ENCODE data around the gene PPP2R2D. TPM values are rescaled to one million over a fixed set of nuclear protein-coding genes. Genes with fewer than 3 reads are reported as not detected.

Gene PPP2R2D
- total and polyA plus RNA-seq, 12 donors = 26.8 to 46.5 (median 35.1) TPM

DNA sequence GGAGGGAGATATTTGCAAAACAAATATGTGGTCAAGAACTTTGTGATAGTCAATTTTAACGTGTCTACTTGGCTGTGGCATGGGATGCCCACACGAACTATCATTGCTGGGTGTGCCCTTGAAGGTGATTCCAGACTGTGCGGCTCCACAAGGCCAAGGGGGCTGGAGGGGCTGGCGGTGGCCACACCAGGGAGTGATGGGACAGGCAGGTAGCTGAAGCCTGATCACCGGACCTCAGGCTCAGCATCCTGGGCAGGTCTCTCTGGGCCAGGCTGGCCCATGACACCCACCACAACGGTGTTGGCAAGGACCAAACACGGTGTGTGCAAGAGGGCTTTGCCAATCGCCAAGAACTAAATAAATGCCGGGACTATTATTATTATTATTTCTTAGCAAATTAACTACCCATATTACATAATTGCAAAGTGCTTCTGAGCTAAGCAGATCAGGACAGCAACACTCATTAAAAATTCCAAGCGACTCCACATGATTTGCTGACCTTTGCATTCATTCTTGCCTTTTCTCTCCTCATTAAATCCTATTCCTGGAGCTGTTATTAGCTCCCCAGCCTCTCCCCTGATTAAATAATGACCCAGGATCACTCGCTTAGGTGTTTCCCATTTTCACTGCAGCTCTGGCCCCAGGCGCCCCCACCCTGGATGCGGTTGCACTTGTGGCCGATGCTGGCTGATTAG, 35.4 kb upstream of the PPP2R2D start:
- Histone ChIP-seq H3K4me3 (no peak overlapping the region), H3K27ac (no peak overlapping the region), H3K36me3 (no peaks in the 10 kb centered on the region), H3K4me1 (no peaks in the 10 kb centered on the region), H3K27me3 (peaks cover 0 to 76% (median 38%) of the 10 kb centered on the region in 7 donors), H3K9me3 (no peaks in the 10 kb centered on the region)
- intact Hi-C loops (cut with DNase I) = loop anchor here in 1 of 10 donors (5.0 kb wide), 1 partner anchor 1673 kb away; no protein-coding TSS in a partner anchor
- DNase-seq (no peak), ATAC-seq (no peak)
- TF ChIP-seq, protein P1, sequence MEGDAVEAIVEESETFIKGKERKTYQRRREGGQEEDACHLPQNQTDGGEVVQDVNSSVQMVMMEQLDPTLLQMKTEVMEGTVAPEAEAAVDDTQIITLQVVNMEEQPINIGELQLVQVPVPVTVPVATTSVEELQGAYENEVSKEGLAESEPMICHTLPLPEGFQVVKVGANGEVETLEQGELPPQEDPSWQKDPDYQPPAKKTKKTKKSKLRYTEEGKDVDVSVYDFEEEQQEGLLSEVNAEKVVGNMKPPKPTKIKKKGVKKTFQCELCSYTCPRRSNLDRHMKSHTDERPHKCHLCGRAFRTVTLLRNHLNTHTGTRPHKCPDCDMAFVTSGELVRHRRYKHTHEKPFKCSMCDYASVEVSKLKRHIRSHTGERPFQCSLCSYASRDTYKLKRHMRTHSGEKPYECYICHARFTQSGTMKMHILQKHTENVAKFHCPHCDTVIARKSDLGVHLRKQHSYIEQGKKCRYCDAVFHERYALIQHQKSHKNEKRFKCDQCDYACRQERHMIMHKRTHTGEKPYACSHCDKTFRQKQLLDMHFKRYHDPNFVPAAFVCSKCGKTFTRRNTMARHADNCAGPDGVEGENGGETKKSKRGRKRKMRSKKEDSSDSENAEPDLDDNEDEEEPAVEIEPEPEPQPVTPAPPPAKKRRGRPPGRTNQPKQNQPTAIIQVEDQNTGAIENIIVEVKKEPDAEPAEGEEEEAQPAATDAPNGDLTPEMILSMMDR (IDR thresholded peaks at IDR 0.05) = no peak
- WGBS, 2 donors = 72 to 79% methylated on average over 14 of the region's 14 CpGs

DNA sequence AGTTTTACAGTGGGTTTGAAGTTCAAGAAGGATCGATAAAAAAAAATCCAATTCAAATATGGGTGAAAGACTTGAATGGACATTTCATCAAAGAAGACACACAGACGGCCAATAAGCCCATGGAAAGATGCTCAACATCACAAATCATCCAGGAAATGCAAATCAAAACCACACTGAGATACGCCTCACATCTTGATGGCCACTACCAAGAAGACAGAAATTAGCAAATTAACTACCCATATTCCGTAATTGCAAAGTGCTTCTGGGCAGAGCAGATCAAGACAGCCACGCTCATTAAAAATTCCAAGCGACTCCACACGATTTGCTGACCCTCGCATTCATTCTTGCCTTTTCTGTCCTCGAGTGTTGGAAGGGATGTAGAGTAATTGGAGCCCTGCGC, 34.1 kb upstream of the PPP2R2D start:
- intact Hi-C loops (cut with DNase I) = loop anchor here in 1 of 10 donors (5.0 kb wide), 1 partner anchor 1674 kb away; no protein-coding TSS in a partner anchor
- no peak overlapping the region for H3K4me3 ChIP-seq
- no peak overlapping the region for H3K27ac ChIP-seq
- H3K27me3 ChIP-seq = peaks cover 0 to 69% (median 32%) of the 10 kb centered on the region in 7 donors
- ATAC-seq (no peak), DNase-seq (no peak)
- TF ChIP-seq, protein P1 (IDR thresholded peaks at IDR 0.05) = no peak
- no peaks in the 10 kb centered on the region for H3K4me1 ChIP-seq
- WGBS, 2 donors = 63 to 79% methylated on average over 10 of the region's 10 CpGs
- H3K9me3 ChIP-seq = no peaks in the 10 kb centered on the region
- no peaks in the 10 kb centered on the region for H3K36me3 ChIP-seq

DNA sequence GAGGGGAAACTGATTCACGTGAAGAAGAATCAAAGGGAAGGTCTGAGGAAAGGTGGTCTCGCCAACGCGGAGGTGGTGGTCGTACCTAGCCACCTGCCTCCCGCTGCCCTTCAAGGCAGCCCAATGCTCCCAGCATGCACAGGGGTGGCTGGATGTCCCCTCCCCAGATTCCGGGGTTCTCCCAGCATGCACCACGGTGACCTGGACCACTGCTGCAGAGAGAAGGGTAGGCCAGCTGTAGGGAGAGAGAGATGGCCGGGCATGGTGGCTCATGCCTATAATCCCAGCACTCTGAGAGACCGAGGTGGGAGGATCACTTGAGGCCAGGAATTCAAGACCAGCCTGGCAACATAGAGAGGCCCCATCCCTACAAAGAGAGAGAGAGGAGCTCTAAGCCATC, 32.4 kb upstream of the PPP2R2D start:
- Histone ChIP-seq H3K27ac (no peak overlapping the region), H3K27me3 (peaks cover 0 to 68% (median 36%) of the 10 kb centered on the region in 7 donors), H3K4me3 (no peak overlapping the region), H3K4me1 (no peaks in the 10 kb centered on the region), H3K36me3 (no peaks in the 10 kb centered on the region), H3K9me3 (no peaks in the 10 kb centered on the region)
- DNase-seq (no peak), ATAC-seq (no peak)
- 88 to 93% methylated on average over 10 of the region's 10 CpGs for whole genome bisulfite sequencing, 2 donors
- TF ChIP-seq, protein P1 (IDR thresholded peaks at IDR 0.05) = no peak
- intact Hi-C loops (cut with DNase I) = loop anchor here in 1 of 10 donors (5.0 kb wide), 1 partner anchor 1676 kb away; no protein-coding TSS in a partner anchor

DNA sequence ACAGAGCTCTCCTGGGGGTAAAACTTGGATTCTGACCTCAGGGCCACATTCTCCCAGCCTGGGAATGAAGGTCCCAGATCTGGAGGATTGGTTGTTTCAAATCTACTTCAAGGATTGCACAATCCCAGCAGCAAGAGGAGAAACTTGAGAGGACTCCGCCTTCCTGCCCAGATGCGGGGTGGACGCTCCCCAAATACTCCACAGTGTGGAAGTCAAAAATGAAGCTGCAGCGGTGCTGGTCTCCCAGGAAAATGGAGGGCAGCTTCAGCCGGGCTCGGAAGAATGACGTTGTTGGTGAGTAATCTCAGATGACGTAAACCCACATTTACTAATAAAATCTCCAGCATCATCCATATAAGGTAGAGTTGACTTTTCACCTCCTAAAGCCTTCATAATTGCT, 31.5 kb upstream of the PPP2R2D start:
- Histone ChIP-seq H3K27me3 (peaks cover 0 to 76% (median 45%) of the 10 kb centered on the region in 7 donors), H3K4me1 (no peaks in the 10 kb centered on the region), H3K27ac (no peak overlapping the region), H3K9me3 (no peaks in the 10 kb centered on the region), H3K36me3 (no peaks in the 10 kb centered on the region), H3K4me3 (no peak overlapping the region)
- no peak for ATAC-seq
- DNase-seq = no peak
- WGBS, 2 donors = 92 to 96% methylated on average over 8 of the region's 8 CpGs
- TF ChIP-seq, protein P1 (IDR thresholded peaks at IDR 0.05) = no peak
- intact Hi-C loops (cut with DNase I) = loop anchor here in 1 of 10 donors (5.0 kb wide), 1 partner anchor 1677 kb away; no protein-coding TSS in a partner anchor
